ENCODE measurements around the gene MAP7D2.

Gene MAP7D2

DNA sequence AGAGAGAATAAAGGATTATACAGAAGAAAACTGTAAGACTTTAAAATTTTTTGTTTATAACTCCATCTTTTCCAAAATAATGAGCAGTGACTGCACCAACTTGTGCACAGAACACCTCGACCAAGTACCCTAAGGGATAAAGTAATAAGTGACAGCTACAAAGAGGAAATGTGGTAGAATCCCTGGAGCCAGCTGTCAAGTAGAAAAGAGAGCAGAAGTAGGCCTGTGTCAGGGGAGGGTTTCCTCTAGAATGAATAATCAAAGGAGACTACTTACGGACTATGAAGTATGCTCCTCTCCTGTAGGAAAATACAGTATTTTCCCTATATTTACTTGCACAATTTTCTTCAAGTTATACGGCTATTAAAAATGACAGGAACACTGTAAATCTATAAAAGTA is 23.7 kb upstream of the MAP7D2 start:
- H3K9ac ChIP-seq (ENCODE audit: low read length) = peak overlapping the region; percentile 88
- TF ChIP-seq EZH2phosphoT487 (IDR thresholded peaks at IDR 0.05; ENCODE audit: low read length) = no peak
- no peak for TF ChIP-seq EZH2 (optimal IDR thresholded peaks at IDR 0.05; ENCODE audit: low read depth, low read length)
- TF ChIP-seq, protein P1, sequence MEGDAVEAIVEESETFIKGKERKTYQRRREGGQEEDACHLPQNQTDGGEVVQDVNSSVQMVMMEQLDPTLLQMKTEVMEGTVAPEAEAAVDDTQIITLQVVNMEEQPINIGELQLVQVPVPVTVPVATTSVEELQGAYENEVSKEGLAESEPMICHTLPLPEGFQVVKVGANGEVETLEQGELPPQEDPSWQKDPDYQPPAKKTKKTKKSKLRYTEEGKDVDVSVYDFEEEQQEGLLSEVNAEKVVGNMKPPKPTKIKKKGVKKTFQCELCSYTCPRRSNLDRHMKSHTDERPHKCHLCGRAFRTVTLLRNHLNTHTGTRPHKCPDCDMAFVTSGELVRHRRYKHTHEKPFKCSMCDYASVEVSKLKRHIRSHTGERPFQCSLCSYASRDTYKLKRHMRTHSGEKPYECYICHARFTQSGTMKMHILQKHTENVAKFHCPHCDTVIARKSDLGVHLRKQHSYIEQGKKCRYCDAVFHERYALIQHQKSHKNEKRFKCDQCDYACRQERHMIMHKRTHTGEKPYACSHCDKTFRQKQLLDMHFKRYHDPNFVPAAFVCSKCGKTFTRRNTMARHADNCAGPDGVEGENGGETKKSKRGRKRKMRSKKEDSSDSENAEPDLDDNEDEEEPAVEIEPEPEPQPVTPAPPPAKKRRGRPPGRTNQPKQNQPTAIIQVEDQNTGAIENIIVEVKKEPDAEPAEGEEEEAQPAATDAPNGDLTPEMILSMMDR (IDR thresholded peaks at IDR 0.05; ENCODE audit: low read length) = no peak
- peaks cover 59% of the 10 kb centered on the region for H3K79me2 ChIP-seq (ENCODE audit: low read length)
- H3F3A ChIP-seq (ENCODE audit: insufficient read depth, low read length) = no peaks in the 10 kb centered on the region
- no peaks in the 10 kb centered on the region for H3K9me3 ChIP-seq (replicated peaks; ENCODE audit: insufficient read depth, low read length)
- H3K27me3 ChIP-seq (replicated peaks; ENCODE audit: insufficient read depth, low read length) = no peaks in the 10 kb centered on the region
- H3K36me3 ChIP-seq (replicated peaks; ENCODE audit: insufficient read depth, low read length) = peaks cover 8% of the 10 kb centered on the region
- peaks cover 4% of the 10 kb centered on the region; the same call in 1 of the 2 replicates for H3K4me1 ChIP-seq (ENCODE audit: low read length)
- no peak overlapping the region for H3K27ac ChIP-seq (ENCODE audit: low read length)
- H4K20me1 ChIP-seq (ENCODE audit: insufficient read depth, low read length) = peaks cover 8% of the 10 kb centered on the region
- H3K9me2 ChIP-seq (replicated peaks; ENCODE audit: insufficient read depth, low read length) = no peaks in the 10 kb centered on the region
- no peak for DNase-seq
- no peak overlapping the region for H2AFZ ChIP-seq (ENCODE audit: low read length)
- H3K4me3 ChIP-seq (ENCODE audit: low read length) = peak overlapping the region; percentile 81
- peak overlapping the region; percentile 73 for H3K4me2 ChIP-seq (ENCODE audit: low read depth, low read length)

- Histone ChIP-seq H3K36me3 (replicated peaks; ENCODE audit: insufficient read depth, low read length) (peaks cover 8% of the 10 kb centered on the region), H3K9me2 (replicated peaks; ENCODE audit: insufficient read depth, low read length) (no peaks in the 10 kb centered on the region), H4K20me1 (ENCODE audit: insufficient read depth, low read length) (peaks cover 8% of the 10 kb centered on the region), H3K4me3 (ENCODE audit: low read length) (peak overlapping the region; percentile 81), H3K4me1 (ENCODE audit: low read length) (peaks cover 4% of the 10 kb centered on the region; the same call in 1 of the 2 replicates), H3K9me3 (replicated peaks; ENCODE audit: insufficient read depth, low read length) (no peaks in the 10 kb centered on the region), H2AFZ (ENCODE audit: low read length) (no peak overlapping the region), H3K9ac (ENCODE audit: low read length) (peak overlapping the region; percentile 88; the same call in 1 of the 2 replicates), H3K27me3 (replicated peaks; ENCODE audit: insufficient read depth, low read length) (no peaks in the 10 kb centered on the region), H3K27ac (ENCODE audit: low read length) (no peak overlapping the region), H3F3A (ENCODE audit: insufficient read depth, low read length) (no peaks in the 10 kb centered on the region), H3K4me2 (ENCODE audit: low read depth, low read length) (peak overlapping the region; percentile 73), H3K79me2 (ENCODE audit: low read length) (peaks cover 61% of the 10 kb centered on the region)
- TF ChIP-seq EZH2 (optimal IDR thresholded peaks at IDR 0.05; ENCODE audit: low read depth, low read length) (no peak), EZH2phosphoT487 (IDR thresholded peaks at IDR 0.05; ENCODE audit: low read length) (no peak)
- TF ChIP-seq, protein P1 (IDR thresholded peaks at IDR 0.05; ENCODE audit: low read length) = no peak
- DNase-seq = no peak
Measured at GRCh38 chrX:20139966-20140365, 23.3 kb upstream of the MAP7D2 start.

GRCh38 chrX:20135944-20136343 is 19.2 kb upstream of the MAP7D2 start:
- H3K4me2 ChIP-seq (ENCODE audit: low read depth, low read length) = no peak overlapping the region
- no peak overlapping the region for H3K9ac ChIP-seq (ENCODE audit: low read length)
- no peak for TF ChIP-seq EZH2phosphoT487 (IDR thresholded peaks at IDR 0.05; ENCODE audit: low read length)
- TF ChIP-seq EZH2 (optimal IDR thresholded peaks at IDR 0.05; ENCODE audit: low read depth, low read length) = no peak
- TF ChIP-seq, protein P1 (IDR thresholded peaks at IDR 0.05; ENCODE audit: low read length) = no peak
- no peaks in the 10 kb centered on the region for H3K9me3 ChIP-seq (replicated peaks; ENCODE audit: insufficient read depth, low read length)
- H3K36me3 ChIP-seq (replicated peaks; ENCODE audit: insufficient read depth, low read length) = peaks cover 8% of the 10 kb centered on the region
- peaks cover 76% of the 10 kb centered on the region for H3K79me2 ChIP-seq (ENCODE audit: low read length)
- H2AFZ ChIP-seq (ENCODE audit: low read length) = no peak overlapping the region
- H3K9me2 ChIP-seq (replicated peaks; ENCODE audit: insufficient read depth, low read length) = no peaks in the 10 kb centered on the region
- DNase-seq = no peak
- H3K4me1 ChIP-seq (ENCODE audit: low read length) = no peaks in the 10 kb centered on the region; the same call in 1 of the 2 replicates
- peaks cover 8% of the 10 kb centered on the region for H4K20me1 ChIP-seq (ENCODE audit: insufficient read depth, low read length)
- H3F3A ChIP-seq (ENCODE audit: insufficient read depth, low read length) = no peaks in the 10 kb centered on the region
- no peaks in the 10 kb centered on the region for H3K27me3 ChIP-seq (replicated peaks; ENCODE audit: insufficient read depth, low read length)
- no peak overlapping the region for H3K27ac ChIP-seq (ENCODE audit: low read length)
- no peak overlapping the region for H3K4me3 ChIP-seq (ENCODE audit: low read length)

All from MM.1S (cell line).